IgD-negative memory B cell (primary cell): Measurements from ENCODE around the gene KCTD15. TPM values are rescaled to one million over a fixed set of nuclear protein-coding genes. Genes with fewer than 3 reads are reported as not detected.

Source experiments
- H3K27ac Mint-ChIP-seq, 3 donors: one replicate each; pipeline ENCODE4 v1.8.0; 2020 to 2022; ENCODE audit warnings: mild to moderate bottlenecking in 3 of 3, mixed read lengths in 3 of 3, moderate library complexity in 1 of 3
- H3K27me3 Mint-ChIP-seq: one replicate; pipeline ENCODE4 v1.8.0; 2021; ENCODE audit warnings: mixed read lengths
- H3K36me3 Mint-ChIP-seq: one replicate; pipeline ENCODE4 v1.8.0; 2020; ENCODE audit warnings: mild to moderate bottlenecking, mixed read lengths
- H3K4me1 Mint-ChIP-seq, 3 donors: one replicate each; pipeline ENCODE4 v1.8.0; 2020 to 2022; ENCODE audit warnings: mixed read lengths in 3 of 3, mild to moderate bottlenecking in 1 of 3
- H3K4me3 Mint-ChIP-seq, 4 donors: one replicate each; pipeline ENCODE4 v1.8.0; 2020 to 2022; ENCODE audit warnings: mild to moderate bottlenecking in 4 of 4, mixed read lengths in 4 of 4, moderate library complexity in 3 of 4
- H3K9me3 Mint-ChIP-seq, 3 donors: one replicate each; pipeline ENCODE4 v1.8.0; 2020 to 2021; ENCODE audit warnings: mixed read lengths in 3 of 3, mild to moderate bottlenecking in 1 of 3
- polyA plus RNA-seq: library from polyadenylated mRNA; unstranded; fragments of 300-500 nt; fragmentation: Illumina TruSeq; gene quantifications from one replicate; pipeline ENCODE4 v1.2.3, GENCODE V29; 2021

KCTD15 gene
- polyA plus RNA-seq, 1 donor from 2014 or later = not detected

- H3K27ac Mint-ChIP-seq = no peak overlapping the region
- no peaks in the 10 kb centered on the region for H3K9me3 Mint-ChIP-seq
- peaks cover 2% of the 10 kb centered on the region for H3K36me3 Mint-ChIP-seq
- H3K4me1 Mint-ChIP-seq = peaks cover 0 to 1% (median 0%) of the 10 kb centered on the region in 3 donors
- H3K4me3 Mint-ChIP-seq = no peak overlapping the region
- peaks cover 11% of the 10 kb centered on the region for H3K27me3 Mint-ChIP-seq
These were observed 31.8 kb downstream of the KCTD15 start for GRCh38 chr19:33828266-33829075.

GRCh38 chr19:33830264-33830663 is 33.6 kb downstream of the KCTD15 start:
- Mint-ChIP-seq H3K4me3 (no peak overlapping the region), H3K36me3 (peaks cover 2% of the 10 kb centered on the region), H3K9me3 (no peaks in the 10 kb centered on the region), H3K27me3 (peaks cover 9% of the 10 kb centered on the region), H3K27ac (no peak overlapping the region), H3K4me1 (peaks cover 0 to 1% (median 0%) of the 10 kb centered on the region in 3 donors)

DNA sequence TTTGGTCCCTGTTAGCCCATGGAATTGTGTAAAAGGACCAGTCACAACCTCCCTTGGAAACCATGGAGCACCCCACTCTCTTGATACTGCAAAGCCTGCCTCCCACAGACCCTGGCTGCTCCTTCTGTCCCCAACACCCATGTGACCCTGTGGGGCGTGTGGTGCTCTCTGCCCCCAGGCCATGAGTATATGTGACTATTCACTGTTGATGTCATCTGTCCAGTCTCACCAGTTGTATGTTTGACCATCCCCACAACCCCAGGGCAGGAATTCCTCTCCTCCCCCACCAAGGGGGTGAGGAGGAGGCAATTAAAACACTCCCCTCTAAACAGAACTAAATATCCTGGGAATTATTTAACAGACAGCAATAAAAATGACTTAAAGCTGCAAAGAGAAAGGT is 35.2 kb downstream of the KCTD15 start:
- Mint-ChIP-seq H3K9me3 (no peaks in the 10 kb centered on the region), H3K36me3 (no peaks in the 10 kb centered on the region), H3K27ac (no peak overlapping the region), H3K4me1 (peaks cover 0 to 1% (median 0%) of the 10 kb centered on the region in 3 donors), H3K4me3 (no peak overlapping the region), H3K27me3 (peaks cover 9% of the 10 kb centered on the region)

- H3K27me3 Mint-ChIP-seq = peaks cover 6% of the 10 kb centered on the region
- no peaks in the 10 kb centered on the region for H3K36me3 Mint-ChIP-seq
- H3K4me3 Mint-ChIP-seq = no peak overlapping the region
- H3K4me1 Mint-ChIP-seq = peaks cover 0 to 1% (median 0%) of the 10 kb centered on the region in 3 donors
- H3K9me3 Mint-ChIP-seq = peaks cover 0 to 3% (median 0%) of the 10 kb centered on the region in 3 donors
- no peak overlapping the region for H3K27ac Mint-ChIP-seq
These were observed 36.0 kb downstream of the KCTD15 start for GRCh38 chr19:33832633-33833032.

- Mint-ChIP-seq H3K36me3 (no peaks in the 10 kb centered on the region), H3K27ac (no peak overlapping the region), H3K4me1 (no peaks in the 10 kb centered on the region), H3K4me3 (no peak overlapping the region), H3K9me3 (peaks cover 2 to 8% (median 4%) of the 10 kb centered on the region in 3 donors), H3K27me3 (peaks cover 21% of the 10 kb centered on the region)
These were observed 43.7 kb downstream of the KCTD15 start for GRCh38 chr19:33840382-33840781.

DNA sequence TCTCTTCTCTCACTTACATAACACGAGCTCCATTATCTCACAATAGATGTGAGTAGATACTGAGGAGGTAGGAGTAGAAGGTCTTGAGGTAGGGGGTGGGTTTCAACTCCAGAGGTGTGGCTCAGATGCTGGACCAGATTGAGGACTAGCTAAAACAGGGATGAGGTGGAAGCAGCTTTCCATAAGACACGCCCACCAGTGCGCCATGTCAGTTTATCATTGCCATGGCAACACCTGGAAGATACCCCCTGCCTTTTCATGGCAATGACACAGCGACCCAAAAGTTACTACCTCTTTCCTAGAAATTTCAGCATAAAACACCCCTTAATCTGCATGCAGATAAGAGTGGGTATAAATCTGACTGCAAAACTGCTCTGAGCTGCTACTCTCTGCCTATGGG is 44.1 kb downstream of the KCTD15 start:
- H3K4me3 Mint-ChIP-seq = no peak overlapping the region
- no peaks in the 10 kb centered on the region for H3K36me3 Mint-ChIP-seq
- no peaks in the 10 kb centered on the region for H3K4me1 Mint-ChIP-seq
- H3K9me3 Mint-ChIP-seq = peaks cover 3 to 8% (median 8%) of the 10 kb centered on the region in 3 donors
- no peak overlapping the region for H3K27ac Mint-ChIP-seq
- peaks cover 21% of the 10 kb centered on the region for H3K27me3 Mint-ChIP-seq

DNA sequence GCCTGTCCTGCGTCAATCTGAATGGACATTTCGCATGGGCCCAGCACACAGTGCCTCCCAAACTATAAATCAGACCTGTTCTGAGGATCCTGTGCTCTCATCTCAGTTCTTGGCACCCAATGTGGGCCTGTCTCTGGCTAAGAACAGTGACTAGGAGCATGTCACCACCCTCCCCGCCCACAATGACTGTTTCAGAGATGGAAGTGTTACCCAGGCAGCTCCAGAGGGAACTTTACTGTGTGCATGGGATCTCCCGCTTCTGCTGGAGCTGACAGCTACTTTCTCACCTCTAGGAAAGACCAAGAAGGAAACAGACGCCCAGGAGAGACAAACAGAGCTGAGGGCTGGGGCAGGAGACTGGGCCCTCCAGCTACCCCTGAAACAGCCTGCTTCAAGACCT is 45.0 kb downstream of the KCTD15 start:
- peaks cover 21% of the 10 kb centered on the region for H3K27me3 Mint-ChIP-seq

DNA sequence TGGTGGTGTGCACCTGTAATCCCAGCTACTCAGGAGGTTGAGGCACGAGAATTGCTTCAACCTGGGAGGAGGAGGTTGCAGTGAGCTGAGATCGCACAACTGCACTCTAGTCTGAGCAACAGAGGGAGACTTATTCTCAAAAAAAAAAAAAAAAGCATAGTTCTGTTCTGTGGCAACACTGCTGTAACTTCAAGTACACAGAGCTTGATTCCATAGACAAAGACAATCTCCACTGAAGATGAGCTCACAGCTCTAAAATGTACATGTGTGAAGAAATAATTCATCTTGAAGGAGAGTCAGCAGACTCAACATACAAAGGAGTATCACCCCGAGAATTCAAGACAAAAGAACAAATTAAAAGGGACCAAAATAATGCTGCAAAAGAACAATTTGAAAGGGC is 47.8 kb downstream of the KCTD15 start:
- H3K4me3 Mint-ChIP-seq = no peak overlapping the region

More for the DNA sequence above, 45.0 kb downstream of the KCTD15 start:
- H3K4me3 Mint-ChIP-seq = no peak overlapping the region
- H3K9me3 Mint-ChIP-seq = peaks cover 3 to 8% (median 8%) of the 10 kb centered on the region in 3 donors
- no peaks in the 10 kb centered on the region for H3K36me3 Mint-ChIP-seq
- no peaks in the 10 kb centered on the region for H3K4me1 Mint-ChIP-seq
- no peak overlapping the region for H3K27ac Mint-ChIP-seq

DNA sequence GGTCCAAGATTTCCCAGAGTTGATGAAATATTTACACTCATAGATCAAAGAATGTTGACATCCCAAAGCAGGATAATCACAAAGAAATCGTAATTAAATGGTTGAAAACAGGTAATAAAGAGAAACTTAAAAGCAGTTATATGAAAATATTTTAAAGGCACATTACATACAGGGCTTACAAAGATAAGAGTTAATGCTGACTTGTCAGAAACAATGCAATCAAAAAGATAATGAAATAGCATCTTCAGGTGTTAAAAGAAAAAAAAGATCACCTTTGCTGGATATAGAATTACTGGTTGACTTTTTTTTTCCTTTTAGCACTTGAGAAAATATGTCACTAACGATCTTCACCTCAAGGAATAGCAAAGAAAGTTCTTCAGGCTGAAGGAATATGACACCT is 48.8 kb downstream of the KCTD15 start:
- Mint-ChIP-seq H3K4me1 (no peaks in the 10 kb centered on the region), H3K4me3 (no peak overlapping the region), H3K9me3 (peaks cover 7 to 14% (median 13%) of the 10 kb centered on the region in 3 donors), H3K27ac (no peak overlapping the region), H3K27me3 (peaks cover 22% of the 10 kb centered on the region), H3K36me3 (no peaks in the 10 kb centered on the region)

More for the DNA sequence above, 47.8 kb downstream of the KCTD15 start:
- Mint-ChIP-seq H3K27ac (no peak overlapping the region), H3K36me3 (no peaks in the 10 kb centered on the region), H3K27me3 (peaks cover 21% of the 10 kb centered on the region), H3K4me1 (no peaks in the 10 kb centered on the region), H3K9me3 (peaks cover 5 to 10% (median 8%) of the 10 kb centered on the region in 3 donors)

GRCh38 chr19:33849551-33850147 is 53.0 kb downstream of the KCTD15 start:
- Mint-ChIP-seq H3K4me3 (no peak overlapping the region), H3K27me3 (peaks cover 10% of the 10 kb centered on the region), H3K36me3 (no peaks in the 10 kb centered on the region), H3K4me1 (no peaks in the 10 kb centered on the region), H3K27ac (no peak overlapping the region), H3K9me3 (peaks cover 13 to 22% (median 20%) of the 10 kb centered on the region in 3 donors)

- no peak overlapping the region for H3K27ac Mint-ChIP-seq
- peaks cover 0 to 2% (median 0%) of the 10 kb centered on the region in 3 donors for H3K4me1 Mint-ChIP-seq
- no peaks in the 10 kb centered on the region for H3K27me3 Mint-ChIP-seq
- no peak overlapping the region for H3K4me3 Mint-ChIP-seq
- H3K36me3 Mint-ChIP-seq = peaks cover 3% of the 10 kb centered on the region
- peaks cover 0 to 1% (median 0%) of the 10 kb centered on the region in 3 donors for H3K9me3 Mint-ChIP-seq
These were observed 62.3 kb downstream of the KCTD15 start for GRCh38 chr19:33859016-33859415.

DNA sequence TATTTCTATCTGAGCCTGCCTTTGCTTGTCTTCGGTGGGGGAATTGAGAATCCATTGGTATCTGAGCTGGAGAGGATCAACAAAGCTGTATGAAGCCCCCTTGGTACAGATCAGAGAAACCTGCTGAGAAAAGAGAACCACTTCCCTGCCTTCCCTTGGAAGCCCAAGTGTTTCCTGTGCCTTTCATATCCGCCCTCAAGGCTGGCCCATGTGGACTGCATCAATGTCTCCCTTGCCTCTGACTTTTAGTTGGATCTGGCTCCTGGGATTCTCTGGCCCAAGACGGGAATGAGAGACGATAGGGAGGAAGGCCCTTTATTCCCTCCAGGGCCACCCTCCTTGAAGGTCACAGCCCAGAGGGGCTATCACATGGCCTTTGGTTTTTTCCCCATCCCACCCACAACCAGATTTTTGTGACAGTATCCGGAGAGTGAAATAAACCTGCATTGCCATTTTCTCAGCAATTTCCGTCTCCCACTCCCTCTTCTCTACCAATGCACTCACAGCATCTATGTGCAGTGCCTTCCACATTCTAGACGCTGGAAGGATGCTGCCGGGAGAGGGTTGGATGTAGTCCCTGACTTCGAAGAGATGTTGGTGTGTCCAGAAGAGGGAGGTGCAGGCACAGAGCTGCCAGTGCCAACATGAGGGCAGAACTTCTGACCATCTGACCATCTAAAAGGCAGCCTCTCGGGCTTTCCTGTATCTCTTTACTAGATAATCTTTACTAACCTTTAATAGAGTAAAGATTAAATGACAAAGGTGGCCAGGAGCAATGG is 63.8 kb downstream of the KCTD15 start:
- no peak overlapping the region for H3K4me3 Mint-ChIP-seq
- H3K9me3 Mint-ChIP-seq = peaks cover 0 to 1% (median 0%) of the 10 kb centered on the region in 3 donors
- no peak overlapping the region for H3K27ac Mint-ChIP-seq
- H3K27me3 Mint-ChIP-seq = no peaks in the 10 kb centered on the region
- H3K36me3 Mint-ChIP-seq = peaks cover 3% of the 10 kb centered on the region
- H3K4me1 Mint-ChIP-seq = peaks cover 0 to 2% (median 0%) of the 10 kb centered on the region in 3 donors

DNA sequence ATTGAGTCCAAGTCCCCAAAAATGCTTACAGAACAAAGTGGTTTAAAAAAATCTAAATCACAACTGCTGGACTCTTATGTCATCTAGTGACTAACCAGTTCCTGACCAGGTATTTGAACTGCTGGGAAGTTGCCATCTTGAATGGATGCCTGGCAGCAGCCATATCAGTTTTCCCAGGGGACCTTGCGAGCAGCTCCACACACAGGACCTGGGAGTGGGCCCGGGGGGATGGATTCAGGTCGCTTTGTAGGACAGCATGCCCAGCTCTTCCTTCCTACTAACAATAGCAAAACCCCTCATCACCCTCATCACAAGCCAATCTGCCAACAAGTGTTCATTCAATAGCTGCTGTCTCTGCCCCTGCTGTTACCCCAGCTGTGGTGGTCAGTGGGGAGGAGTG is 65.3 kb downstream of the KCTD15 start:
- peak overlapping the region in 1 of 4 donors; percentile 37 for H3K4me3 Mint-ChIP-seq
- H3K9me3 Mint-ChIP-seq = peaks cover 0 to 1% (median 0%) of the 10 kb centered on the region in 3 donors
- peaks cover 0 to 2% (median 0%) of the 10 kb centered on the region in 3 donors for H3K4me1 Mint-ChIP-seq
- H3K27me3 Mint-ChIP-seq = no peaks in the 10 kb centered on the region
- H3K36me3 Mint-ChIP-seq = peaks cover 3% of the 10 kb centered on the region
- no peak overlapping the region for H3K27ac Mint-ChIP-seq

GRCh38 chr19:33862981-33863380 is 66.3 kb downstream of the KCTD15 start:
- Mint-ChIP-seq H3K9me3 (peaks cover 0 to 1% (median 0%) of the 10 kb centered on the region in 3 donors), H3K36me3 (peaks cover 3% of the 10 kb centered on the region), H3K27me3 (peaks cover 2% of the 10 kb centered on the region), H3K4me1 (peaks cover 0 to 2% (median 0%) of the 10 kb centered on the region in 3 donors), H3K4me3 (no peak overlapping the region), H3K27ac (no peak overlapping the region)

- no peak overlapping the region for H3K27ac Mint-ChIP-seq
- peaks cover 0 to 1% (median 0%) of the 10 kb centered on the region in 3 donors for H3K9me3 Mint-ChIP-seq
- H3K36me3 Mint-ChIP-seq = peaks cover 3% of the 10 kb centered on the region
- H3K4me1 Mint-ChIP-seq = no peaks in the 10 kb centered on the region
- peaks cover 6% of the 10 kb centered on the region for H3K27me3 Mint-ChIP-seq
- no peak overlapping the region for H3K4me3 Mint-ChIP-seq
These were observed 66.8 kb downstream of the KCTD15 start for GRCh38 chr19:33863436-33863835.
